SU-DHL-6 (cell line): ENCODE data around the gene KIAA0825.

Source experiments
- H2AFZ ChIP-seq: fragments of 200-600 bp; sonication (generic); 2 replicates; pipeline ENCODE4 v1.6.1; 2014; ENCODE audit warnings: low read depth, mild to moderate bottlenecking, moderate library complexity, mixed read lengths, antibody characterized with exemption, low read length; ENCODE audit not compliant: severe bottlenecking
- H3F3A ChIP-seq: fragments of 200-600 bp; shearing (Covaris generic); 2 replicates; pipeline ENCODE4 v1.6.0; 2016; ENCODE audit warnings: antibody characterized with exemption, mild to moderate bottlenecking; ENCODE audit not compliant: insufficient read depth
- H3K27ac ChIP-seq: fragments of 200-600 bp; sonication (generic); 2 replicates; pipeline ENCODE4 v1.5.1; 2016; ENCODE audit warnings: low read depth, mild to moderate bottlenecking, low read length, moderate library complexity, mixed read lengths
- H3K27me3 ChIP-seq: fragments of 200-600 bp; sonication (generic), shearing (Covaris generic); 2 replicates; pipeline ENCODE4 v1.6.0; 2014; ENCODE audit warnings: mild to moderate bottlenecking, low read length
- H3K36me3 ChIP-seq: fragments of 200-600 bp; sonication (generic); 2 replicates; pipeline ENCODE4 v1.6.1; 2014; ENCODE audit warnings: mild to moderate bottlenecking, low read length, mixed read lengths
- H3K4me2 ChIP-seq: fragments of 300-600, 200-600 bp; shearing (Covaris generic), sonication (generic); 2 replicates; pipeline ENCODE4 v1.6.0; 2014; ENCODE audit warnings: low read length, low read depth, mild to moderate bottlenecking; ENCODE audit not compliant: poor library complexity, severe bottlenecking
- H3K4me3 ChIP-seq: fragments of 200-600 bp; sonication (generic); 2 replicates; pipeline ENCODE4 v1.5.1; 2014; ENCODE audit warnings: antibody characterized with exemption, low read length, mild to moderate bottlenecking, mixed read lengths; ENCODE audit not compliant: insufficient read depth, poor library complexity, severe bottlenecking
- H3K79me2 ChIP-seq: fragments of 200-600 bp; sonication (generic); 2 replicates; pipeline ENCODE4 v1.6.1; 2014; ENCODE audit warnings: mild to moderate bottlenecking, low read length, moderate library complexity; ENCODE audit not compliant: insufficient read depth
- H3K9ac ChIP-seq: fragments of 200-600 bp; sonication (generic); 2 replicates; pipeline ENCODE4 v1.7.0; 2014; ENCODE audit warnings: mild to moderate bottlenecking, low read length
- H3K9me2 ChIP-seq: fragments of 200-600 bp; sonication (generic); replicated peaks from 2 replicates; pipeline ENCODE4 v1.6.1; 2014; ENCODE audit warnings: low read length; ENCODE audit not compliant: insufficient read depth
- H3K9me3 ChIP-seq: fragments of 200-600 bp; sonication (generic); 2 replicates; pipeline ENCODE4 v1.6.1; 2014; ENCODE audit warnings: low read length, mixed read lengths; ENCODE audit not compliant: insufficient read depth
- H4K20me1 ChIP-seq: fragments of 200-600 bp; sonication (generic); 2 replicates; pipeline ENCODE4 v1.6.1; 2014; ENCODE audit warnings: low read depth, mild to moderate bottlenecking, antibody characterized with exemption, low read length, moderate library complexity, mixed read lengths
- EZH2phosphoT487 ChIP-seq: fragments of 200-600 bp; sonication (generic), shearing (Covaris generic); conservative IDR thresholded peaks from 2 replicates; pipeline ENCODE4 v1.6.1; 2018; ENCODE audit warnings: mild to moderate bottlenecking, antibody characterized with exemption, low read length, moderate library complexity, mixed read lengths
- TF ChIP-seq, protein P1 (sequence below): fragments of 200-600 bp; sonication (generic); IDR thresholded peaks from one replicate; pipeline ENCODE4 v1.5.1; 2017; ENCODE audit warnings: antibody characterized with exemption, mild to moderate bottlenecking, low read length, moderate library complexity; ENCODE audit not compliant: insufficient read depth, poor library complexity, severe bottlenecking

KIAA0825 gene

DNA sequence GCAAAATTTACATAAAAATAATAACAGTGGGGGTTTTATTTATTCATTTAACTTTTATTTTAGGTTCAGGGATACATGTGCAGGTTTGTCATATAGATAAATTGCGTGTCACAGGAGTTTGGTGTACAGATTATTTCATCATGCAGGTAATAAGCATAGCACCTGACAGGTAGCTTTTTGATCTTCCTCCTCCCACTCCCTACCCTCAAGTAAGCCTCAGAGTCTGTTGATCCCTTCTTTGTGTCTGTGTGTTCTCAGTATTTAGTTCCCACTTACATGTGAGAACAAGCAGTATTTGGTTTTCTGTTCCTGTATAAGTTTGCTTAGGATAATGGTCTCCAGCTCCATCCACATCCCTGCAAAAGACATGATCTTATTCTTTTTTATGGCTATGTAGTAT lies 240.3 kb downstream of the KIAA0825 start:
- H3K27me3 ChIP-seq, result no peaks in the 10 kb centered on the region
- no peak overlapping the region for H3K4me2 ChIP-seq
- H2AFZ ChIP-seq, result no peak overlapping the region
- no peak overlapping the region for H3K4me3 ChIP-seq
- no peaks in the 10 kb centered on the region for H3K36me3 ChIP-seq
- no peaks in the 10 kb centered on the region for H3K79me2 ChIP-seq
- H3K9me3 ChIP-seq, result no peaks in the 10 kb centered on the region
- no peak for TF ChIP-seq EZH2phosphoT487
- TF ChIP-seq, protein P1, sequence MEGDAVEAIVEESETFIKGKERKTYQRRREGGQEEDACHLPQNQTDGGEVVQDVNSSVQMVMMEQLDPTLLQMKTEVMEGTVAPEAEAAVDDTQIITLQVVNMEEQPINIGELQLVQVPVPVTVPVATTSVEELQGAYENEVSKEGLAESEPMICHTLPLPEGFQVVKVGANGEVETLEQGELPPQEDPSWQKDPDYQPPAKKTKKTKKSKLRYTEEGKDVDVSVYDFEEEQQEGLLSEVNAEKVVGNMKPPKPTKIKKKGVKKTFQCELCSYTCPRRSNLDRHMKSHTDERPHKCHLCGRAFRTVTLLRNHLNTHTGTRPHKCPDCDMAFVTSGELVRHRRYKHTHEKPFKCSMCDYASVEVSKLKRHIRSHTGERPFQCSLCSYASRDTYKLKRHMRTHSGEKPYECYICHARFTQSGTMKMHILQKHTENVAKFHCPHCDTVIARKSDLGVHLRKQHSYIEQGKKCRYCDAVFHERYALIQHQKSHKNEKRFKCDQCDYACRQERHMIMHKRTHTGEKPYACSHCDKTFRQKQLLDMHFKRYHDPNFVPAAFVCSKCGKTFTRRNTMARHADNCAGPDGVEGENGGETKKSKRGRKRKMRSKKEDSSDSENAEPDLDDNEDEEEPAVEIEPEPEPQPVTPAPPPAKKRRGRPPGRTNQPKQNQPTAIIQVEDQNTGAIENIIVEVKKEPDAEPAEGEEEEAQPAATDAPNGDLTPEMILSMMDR, result no peak
- no peak overlapping the region for H3K27ac ChIP-seq
- H3K9me2 ChIP-seq, result no peaks in the 10 kb centered on the region
- H4K20me1 ChIP-seq, result no peaks in the 10 kb centered on the region
- no peak overlapping the region for H3K9ac ChIP-seq
- no peaks in the 10 kb centered on the region for H3F3A ChIP-seq

DNA sequence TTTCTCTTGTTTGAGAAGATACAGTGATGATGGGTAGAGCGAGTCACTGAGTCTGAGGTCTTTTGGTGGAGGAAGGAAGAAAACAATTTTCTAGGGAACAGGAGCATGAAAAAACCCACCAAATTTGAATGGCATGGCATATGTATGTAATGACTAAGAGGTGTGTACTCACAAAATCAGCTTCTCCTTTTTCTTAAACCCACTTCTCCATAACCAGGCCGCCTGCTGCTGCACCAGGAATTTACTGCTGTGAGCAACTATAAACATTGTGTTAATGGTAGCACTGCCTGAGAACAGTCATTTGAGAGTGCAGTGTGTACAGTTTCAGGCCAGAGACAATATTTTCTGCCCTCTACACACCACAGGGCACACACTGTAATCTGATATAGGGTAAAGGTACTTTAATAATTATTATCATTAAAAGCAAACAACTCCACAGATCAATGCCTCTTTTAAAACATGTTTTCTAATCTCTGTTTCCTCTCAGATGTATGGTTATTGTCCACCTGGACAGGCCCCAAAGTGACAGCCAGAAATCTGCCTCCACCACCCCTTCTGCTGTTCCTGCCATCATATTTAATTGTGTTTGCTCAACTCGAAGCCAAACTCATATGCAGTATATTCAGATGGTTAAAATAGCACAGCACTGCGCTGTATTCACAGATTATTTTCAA lies 241.6 kb downstream of the KIAA0825 start:
- no peak overlapping the region for H3K4me3 ChIP-seq
- H3K79me2 ChIP-seq, result no peaks in the 10 kb centered on the region
- H4K20me1 ChIP-seq, result no peaks in the 10 kb centered on the region
- H3K36me3 ChIP-seq, result no peaks in the 10 kb centered on the region
- no peaks in the 10 kb centered on the region for H3K9me2 ChIP-seq
- H3K27me3 ChIP-seq, result no peaks in the 10 kb centered on the region
- no peak overlapping the region for H2AFZ ChIP-seq
- no peak overlapping the region for H3K27ac ChIP-seq
- no peak overlapping the region for H3K4me2 ChIP-seq
- TF ChIP-seq, protein P1, result no peak
- no peak for TF ChIP-seq EZH2phosphoT487
- H3F3A ChIP-seq, result no peaks in the 10 kb centered on the region
- H3K9me3 ChIP-seq, result no peaks in the 10 kb centered on the region
- H3K9ac ChIP-seq, result no peak overlapping the region

DNA sequence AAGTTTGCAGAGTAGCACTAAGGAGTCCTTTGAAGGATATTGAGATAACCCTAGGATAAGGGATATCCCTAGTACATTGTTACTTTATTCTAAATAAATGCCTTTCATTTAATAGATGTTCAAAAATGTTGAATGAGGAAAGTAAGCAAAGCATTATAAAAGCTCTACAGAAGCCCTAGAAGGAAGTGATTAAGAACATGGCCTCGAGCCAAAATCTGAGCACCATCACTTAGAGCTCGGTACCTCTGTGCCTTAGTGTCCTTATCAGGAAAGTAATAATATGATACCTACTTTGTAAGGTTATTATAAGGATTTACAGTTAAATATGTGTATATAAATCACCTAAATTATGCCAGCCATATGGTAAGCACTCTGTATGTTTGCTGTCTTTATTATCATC lies 242.6 kb downstream of the KIAA0825 start:
- no peaks in the 10 kb centered on the region for H3K9me3 ChIP-seq
- H2AFZ ChIP-seq, result no peak overlapping the region
- H4K20me1 ChIP-seq, result no peaks in the 10 kb centered on the region
- H3K4me3 ChIP-seq, result no peak overlapping the region
- no peaks in the 10 kb centered on the region for H3K27me3 ChIP-seq
- TF ChIP-seq, protein P1, result no peak
- no peak for TF ChIP-seq EZH2phosphoT487
- H3K9ac ChIP-seq, result no peak overlapping the region
- no peaks in the 10 kb centered on the region for H3K9me2 ChIP-seq
- H3K36me3 ChIP-seq, result no peaks in the 10 kb centered on the region
- H3K79me2 ChIP-seq, result no peaks in the 10 kb centered on the region
- no peaks in the 10 kb centered on the region for H3F3A ChIP-seq
- no peak overlapping the region for H3K27ac ChIP-seq
- no peak overlapping the region for H3K4me2 ChIP-seq
